Mucosa of descending colon (tissue), 3 donors: ENCODE data around the gene TPTE. TPM values are rescaled to one million over a fixed set of nuclear protein-coding genes. Genes with fewer than 3 reads are reported as not detected.
"Not testable (repeated sequence)": the region's sequence is repeated elsewhere in the genome, so short reads cannot be mapped to it uniquely, and the experiment has no call there.

Experiments used
- ATAC-seq: fragments of 200-7000 bp; cut with Tn5 transposase; one replicate; pipeline ENCODE4 v1.9.1; 2020; ENCODE audit warnings: mild to moderate bottlenecking, moderate library complexity
- DNase-seq, 3 donors: peaks; one replicate each; pipeline ENCODE4 v3.0.0-alpha.2; 2020
- H3K36me3 ChIP-seq: fragments of 200-600 bp; one replicate; pipeline ENCODE4 v1.8.0; 2021; ENCODE audit warnings: low read depth, mild to moderate bottlenecking
- H3K4me1 ChIP-seq: fragments of 200-600 bp; one replicate; pipeline ENCODE4 v1.8.0; 2021; ENCODE audit warnings: low read depth, mild to moderate bottlenecking
- H3K4me3 ChIP-seq: fragments of 200-600 bp; one replicate; pipeline ENCODE4 v1.8.0; 2021; ENCODE audit warnings: mild to moderate bottlenecking
- H3K9me3 ChIP-seq: fragments of 200-600 bp; one replicate; pipeline ENCODE4 v1.8.0; 2021; ENCODE audit warnings: mild to moderate bottlenecking
- intact Hi-C, 2 donors: fragments of 100-400 bp; cut with DNase I in 1 of 2; cut with micrococcal nuclease in 1 of 2; formaldehyde crosslinking; loops; one replicate each; pipeline versions ENCODE4 v1.11.0 to v1.11.1; 2022; cut with DNase I, micrococcal nuclease
- long read RNA-seq, 2 donors: library from polyadenylated mRNA; unstranded; transcript quantifications; one replicate each; pipeline ENCODE4 v2.0.0, GENCODE V29; 2019 to 2021
- total RNA-seq, 3 donors: library from RNA; stranded (reverse); fragmentation: NEBNext Ultra II Directional in 2 of 3; extraction: Animal tissue kit (Norgen Biotek cat#: 25700) in 2 of 3; gene quantifications; one replicate each; pipeline versions ENCODE4 v1.2.1 to v1.2.4, GENCODE V29; 2021 to 2023
- TF ChIP-seq, protein P1 (sequence below): fragments of 200-600 bp; IDR thresholded peaks from one replicate; pipeline ENCODE4 v1.8.0; 2022; ENCODE audit warnings: antibody characterized with exemption, mild to moderate bottlenecking
- donor health status: DM: no; HTN: no; CAD: no; lungs with moderate emphysema.
- donor health status: DM: no; HTN: no; CAD: no.
- donor health status: DM: no; HTN: yes; CAD: no.

Gene TPTE
- total RNA-seq, result not detected
- long read RNA-seq, donor 1, result 0 reads
- long read RNA-seq, donor 2, result 0 reads

DNA sequence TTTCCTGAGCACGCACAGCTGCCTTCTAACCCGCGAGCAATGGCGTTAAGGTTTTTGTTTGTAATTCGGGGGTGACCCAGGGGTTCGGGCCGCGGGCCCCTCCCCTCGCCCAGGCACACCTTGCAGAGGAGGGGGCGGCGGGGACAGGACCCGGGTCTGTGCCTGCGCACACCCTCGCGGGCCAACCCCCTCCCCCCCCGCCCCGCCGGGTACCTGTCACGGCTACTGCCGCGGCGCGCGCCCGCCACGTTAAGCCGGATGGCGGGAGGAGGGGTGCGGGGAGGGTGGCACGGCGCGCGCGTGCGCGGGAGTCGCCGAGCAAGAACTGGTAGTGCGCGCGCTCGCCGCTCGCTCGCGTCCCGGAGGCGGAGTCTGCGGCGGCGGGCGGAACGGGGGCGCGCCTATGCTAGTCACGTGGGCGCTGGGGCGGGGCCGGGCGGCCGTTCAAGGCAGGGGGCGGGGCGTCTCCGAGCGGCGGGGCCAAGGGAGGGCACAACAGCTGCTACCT, at the start of gene TPTE:
Gene TPTE, plus strand, starts transcription at position 493 of the 508 bp plus-strand sequence. CDS start 17,141 bp downstream, outside the sequence.
- ATAC-seq (peak; percentile 34), DNase-seq (no peak)
- H3K9me3 ChIP-seq, result peaks cover 80% of the 10 kb centered on the region
- no peaks in the 10 kb centered on the region for H3K4me1 ChIP-seq
- H3K4me3 ChIP-seq, result no peak within 1 kb of the TSS
- no peaks in the 10 kb centered on the region for H3K36me3 ChIP-seq
- TF ChIP-seq, protein P1, sequence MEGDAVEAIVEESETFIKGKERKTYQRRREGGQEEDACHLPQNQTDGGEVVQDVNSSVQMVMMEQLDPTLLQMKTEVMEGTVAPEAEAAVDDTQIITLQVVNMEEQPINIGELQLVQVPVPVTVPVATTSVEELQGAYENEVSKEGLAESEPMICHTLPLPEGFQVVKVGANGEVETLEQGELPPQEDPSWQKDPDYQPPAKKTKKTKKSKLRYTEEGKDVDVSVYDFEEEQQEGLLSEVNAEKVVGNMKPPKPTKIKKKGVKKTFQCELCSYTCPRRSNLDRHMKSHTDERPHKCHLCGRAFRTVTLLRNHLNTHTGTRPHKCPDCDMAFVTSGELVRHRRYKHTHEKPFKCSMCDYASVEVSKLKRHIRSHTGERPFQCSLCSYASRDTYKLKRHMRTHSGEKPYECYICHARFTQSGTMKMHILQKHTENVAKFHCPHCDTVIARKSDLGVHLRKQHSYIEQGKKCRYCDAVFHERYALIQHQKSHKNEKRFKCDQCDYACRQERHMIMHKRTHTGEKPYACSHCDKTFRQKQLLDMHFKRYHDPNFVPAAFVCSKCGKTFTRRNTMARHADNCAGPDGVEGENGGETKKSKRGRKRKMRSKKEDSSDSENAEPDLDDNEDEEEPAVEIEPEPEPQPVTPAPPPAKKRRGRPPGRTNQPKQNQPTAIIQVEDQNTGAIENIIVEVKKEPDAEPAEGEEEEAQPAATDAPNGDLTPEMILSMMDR, result no peak
- intact Hi-C loops, result no loop called here

DNA sequence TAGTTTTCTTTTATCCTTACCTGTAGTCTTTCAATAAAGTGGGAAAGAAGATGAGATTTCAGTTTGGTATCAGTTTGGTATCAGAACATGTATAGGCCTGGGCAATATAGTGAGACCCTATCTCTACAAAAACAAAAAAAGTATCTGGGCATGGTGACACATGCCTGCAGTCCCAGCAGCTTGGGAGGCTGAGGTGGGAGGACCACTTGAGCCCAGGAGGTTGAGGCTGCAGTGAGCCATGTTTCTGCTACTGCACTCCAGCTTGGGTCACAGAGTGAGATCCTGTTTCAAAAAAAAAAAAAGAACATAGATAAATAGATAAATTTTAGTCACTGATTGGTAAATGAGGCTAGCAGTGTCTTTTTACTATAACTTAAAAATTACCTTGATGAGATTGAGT, 49.4 kb upstream of the TPTE start:
- H3K36me3 ChIP-seq, H3K4me3 ChIP-seq, ATAC-seq, intact Hi-C loops, H3K4me1 ChIP-seq, DNase-seq: not testable (repeated sequence)
- peaks cover 55% of the 10 kb centered on the region for H3K9me3 ChIP-seq

DNA sequence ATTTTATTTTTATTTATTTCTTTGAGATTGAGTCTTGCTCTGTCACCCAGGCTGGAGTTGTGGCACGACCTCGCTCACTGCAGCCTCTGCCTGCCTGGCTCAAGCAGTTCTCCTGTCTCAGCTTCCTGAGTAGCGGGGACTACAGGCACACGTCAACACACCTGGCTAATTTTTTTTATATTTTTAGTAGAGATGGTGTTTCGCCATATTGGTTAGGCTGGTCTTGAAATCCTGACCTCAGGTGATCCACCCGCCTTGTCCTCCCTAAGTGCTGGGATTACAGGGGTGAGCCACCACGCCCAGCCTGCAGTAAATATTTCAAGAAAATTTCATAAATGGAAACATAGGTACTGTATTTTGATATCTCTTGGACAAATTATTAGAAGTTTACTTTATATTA, 43.6 kb upstream of the TPTE start:
- ATAC-seq (peak; percentile 18), DNase-seq (peak in 1 of 3 donors; percentile 44)
- H3K36me3 ChIP-seq, H3K4me3 ChIP-seq, intact Hi-C loops, H3K4me1 ChIP-seq: not testable (repeated sequence)
- peaks cover 48% of the 10 kb centered on the region for H3K9me3 ChIP-seq

DNA sequence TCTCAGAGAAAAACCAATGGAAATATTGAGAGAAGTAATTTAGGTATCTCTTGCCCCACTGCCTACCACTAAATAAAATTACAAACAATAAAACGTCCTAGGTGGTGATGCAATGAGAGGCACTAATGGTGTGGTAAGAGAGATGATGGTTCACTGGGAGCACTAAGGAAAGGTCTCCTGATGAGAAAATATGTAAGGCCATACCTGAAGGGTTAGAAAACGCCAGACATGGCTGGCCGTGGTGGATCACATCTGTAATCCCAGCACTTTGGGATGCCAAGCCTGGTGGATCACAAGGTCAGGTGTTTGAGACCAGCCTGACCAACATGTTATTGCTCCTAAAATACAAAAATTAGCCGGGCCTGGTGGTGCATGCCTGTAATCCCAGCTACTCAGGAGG, 41.5 kb upstream of the TPTE start:
- H3K36me3 ChIP-seq, DNase-seq, intact Hi-C loops, H3K4me3 ChIP-seq, H3K4me1 ChIP-seq: not testable (repeated sequence)
- H3K9me3 ChIP-seq, result peaks cover 54% of the 10 kb centered on the region
- peak; percentile 50 for ATAC-seq

DNA sequence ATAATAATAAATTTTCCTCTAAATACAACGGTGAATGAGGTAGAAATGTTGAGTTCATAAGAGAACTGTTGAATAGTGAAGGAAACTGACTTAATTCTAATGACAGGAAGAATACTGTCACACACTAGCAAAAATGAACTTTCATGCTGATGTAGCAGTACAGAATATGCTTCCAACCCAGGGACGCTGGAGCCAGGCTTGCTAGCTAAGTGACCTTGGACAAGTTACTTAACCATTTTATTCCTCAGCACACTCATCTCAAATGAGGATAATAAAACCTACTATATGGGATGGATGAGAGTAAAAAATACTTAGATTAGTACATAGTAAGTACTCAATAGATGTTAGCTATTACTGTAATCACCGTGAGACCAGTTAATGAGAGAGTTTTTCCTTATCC, 36.5 kb upstream of the TPTE start:
- H3K4me1 ChIP-seq, ATAC-seq, intact Hi-C loops, DNase-seq, H3K36me3 ChIP-seq, H3K4me3 ChIP-seq: not testable (repeated sequence)
- H3K9me3 ChIP-seq, result peaks cover 40% of the 10 kb centered on the region

DNA sequence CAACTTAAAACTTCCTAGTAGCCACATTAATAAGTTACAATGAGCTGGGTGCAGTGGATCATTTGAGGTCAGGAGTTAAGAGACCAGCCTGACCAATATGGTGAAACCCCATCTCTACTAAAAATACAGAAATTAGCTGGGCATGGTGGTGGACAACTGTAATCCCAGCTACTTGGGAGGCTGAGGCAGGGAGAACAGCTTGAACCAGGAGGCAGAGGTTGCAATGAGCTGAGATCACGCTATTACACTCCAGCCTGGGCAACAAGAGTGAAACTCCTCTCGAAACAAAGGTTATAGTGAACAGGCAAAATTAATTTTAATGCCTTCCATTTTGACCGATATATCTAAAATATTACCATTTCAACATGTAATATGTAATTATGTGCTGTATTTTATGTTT, 30.9 kb upstream of the TPTE start:
- H3K4me1 ChIP-seq, ATAC-seq, H3K36me3 ChIP-seq, H3K4me3 ChIP-seq, intact Hi-C loops, DNase-seq: not testable (repeated sequence)
- H3K9me3 ChIP-seq, result peaks cover 21% of the 10 kb centered on the region

DNA sequence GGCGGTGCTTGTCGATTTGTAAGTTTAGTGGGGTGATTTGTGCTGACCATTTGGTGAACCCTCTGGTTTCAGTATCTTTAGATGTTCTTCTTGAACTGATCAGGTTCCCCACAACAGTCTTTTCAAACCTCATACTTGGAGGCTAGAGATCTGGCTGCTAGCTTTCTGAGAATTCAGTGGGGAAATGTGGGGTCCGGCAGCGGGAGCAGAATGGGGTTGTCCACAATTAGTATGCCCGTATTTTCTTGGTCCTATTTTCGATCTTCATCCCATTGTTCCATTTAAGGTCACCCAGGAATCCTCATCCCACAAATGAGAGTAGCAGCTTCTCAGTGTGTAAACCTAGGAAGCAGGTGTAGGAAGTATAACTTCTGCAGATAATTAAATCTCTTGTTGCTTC, 10.3 kb upstream of the TPTE start:
- ATAC-seq, result no peak
- Histone ChIP-seq H3K4me3 (no peak overlapping the region), H3K9me3 (peaks cover 40% of the 10 kb centered on the region), H3K4me1 (no peaks in the 10 kb centered on the region), H3K36me3 (no peaks in the 10 kb centered on the region)
- TF ChIP-seq, protein P1, result no peak
- intact Hi-C loops, result no loop called here
- DNase-seq, result no peak

DNA sequence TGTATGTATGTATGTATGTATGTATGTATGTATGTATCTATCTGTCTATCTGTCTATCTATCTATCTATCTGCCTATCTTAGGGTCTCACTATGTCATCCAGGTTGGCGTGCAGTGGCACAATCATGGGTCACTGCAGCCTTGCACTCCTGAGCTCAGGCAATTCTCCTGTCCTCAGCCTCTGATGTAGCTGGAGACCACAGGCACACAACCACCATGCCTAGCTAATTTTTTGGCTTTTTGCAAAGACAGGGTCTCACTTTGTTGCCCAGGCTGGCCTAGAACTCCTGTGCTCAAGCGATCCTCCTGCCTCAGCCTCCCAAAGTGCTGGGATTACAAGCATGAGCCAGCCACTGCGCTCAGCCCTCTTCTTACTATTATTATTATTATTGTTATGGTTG, 4.5 kb upstream of the TPTE start:
- intact Hi-C loops, ATAC-seq, H3K4me3 ChIP-seq, H3K36me3 ChIP-seq, H3K4me1 ChIP-seq, DNase-seq: not testable (repeated sequence)
- peaks cover 73% of the 10 kb centered on the region for H3K9me3 ChIP-seq

DNA sequence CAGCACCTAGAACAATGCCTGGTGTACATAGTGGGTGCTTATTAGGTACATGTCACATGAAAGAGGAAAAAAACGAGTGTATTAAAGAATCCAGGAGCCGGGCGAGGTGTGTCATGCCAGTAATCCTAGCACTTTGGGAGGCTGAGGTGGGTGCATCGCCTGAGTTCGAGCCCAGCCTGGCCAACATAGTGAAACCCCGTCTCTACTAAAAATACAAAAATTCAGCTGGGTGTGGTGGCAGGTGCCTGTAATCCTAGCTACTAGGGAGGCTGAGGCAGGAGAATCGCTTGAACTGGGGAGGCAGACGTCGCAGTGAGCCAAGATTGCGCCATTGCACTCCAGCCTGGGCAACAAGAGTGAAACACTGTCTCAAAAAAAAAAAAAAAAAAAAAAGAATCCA, 3.5 kb upstream of the TPTE start:
- DNase-seq, H3K4me3 ChIP-seq, ATAC-seq, H3K36me3 ChIP-seq, intact Hi-C loops, H3K4me1 ChIP-seq: not testable (repeated sequence)
- peaks cover 73% of the 10 kb centered on the region for H3K9me3 ChIP-seq

DNA sequence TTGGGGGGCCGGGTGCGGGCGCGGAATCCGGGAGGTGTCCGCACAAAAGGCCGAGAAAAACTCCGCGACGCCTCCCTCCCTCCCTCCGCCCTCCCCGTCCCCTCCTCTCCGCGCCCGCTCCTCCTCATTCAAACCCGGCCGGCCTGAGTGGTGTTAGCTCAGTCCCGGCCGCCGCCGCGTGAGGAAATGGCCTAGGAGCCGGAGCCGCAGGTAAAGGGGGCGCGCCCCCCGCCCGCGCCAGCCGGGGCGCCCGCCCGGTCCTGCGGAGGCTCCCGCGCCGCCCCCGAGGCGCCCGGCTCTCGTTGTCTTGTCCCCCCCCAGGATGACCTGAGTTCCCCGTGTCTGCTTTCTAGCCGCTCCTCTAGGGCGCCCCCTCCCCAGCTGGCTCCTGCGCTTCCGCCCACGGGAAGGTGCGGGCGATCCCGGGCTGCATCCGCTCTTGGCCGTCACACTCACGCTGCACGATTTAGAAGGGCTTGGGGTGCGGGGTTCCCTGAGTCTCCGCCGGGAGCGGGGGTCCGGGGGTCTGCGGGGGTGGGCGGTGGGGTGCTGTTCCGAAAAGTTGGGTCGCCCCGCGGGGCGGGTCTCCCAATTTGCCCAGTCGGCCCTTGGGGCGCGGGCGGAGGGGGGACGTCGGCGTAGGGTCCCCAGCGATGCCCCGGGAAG, 585 bp downstream of the TPTE start:
- DNase-seq, intact Hi-C loops: not testable (repeated sequence)

More for the DNA sequence above, 585 bp downstream of the TPTE start:
- H3K4me1 ChIP-seq, H3K36me3 ChIP-seq, H3K4me3 ChIP-seq: not testable (repeated sequence)
- ATAC-seq, result peak; percentile 36
- H3K9me3 ChIP-seq, result peaks cover 83% of the 10 kb centered on the region
